Measurements from ENCODE around the gene ABHD6.

DNA sequence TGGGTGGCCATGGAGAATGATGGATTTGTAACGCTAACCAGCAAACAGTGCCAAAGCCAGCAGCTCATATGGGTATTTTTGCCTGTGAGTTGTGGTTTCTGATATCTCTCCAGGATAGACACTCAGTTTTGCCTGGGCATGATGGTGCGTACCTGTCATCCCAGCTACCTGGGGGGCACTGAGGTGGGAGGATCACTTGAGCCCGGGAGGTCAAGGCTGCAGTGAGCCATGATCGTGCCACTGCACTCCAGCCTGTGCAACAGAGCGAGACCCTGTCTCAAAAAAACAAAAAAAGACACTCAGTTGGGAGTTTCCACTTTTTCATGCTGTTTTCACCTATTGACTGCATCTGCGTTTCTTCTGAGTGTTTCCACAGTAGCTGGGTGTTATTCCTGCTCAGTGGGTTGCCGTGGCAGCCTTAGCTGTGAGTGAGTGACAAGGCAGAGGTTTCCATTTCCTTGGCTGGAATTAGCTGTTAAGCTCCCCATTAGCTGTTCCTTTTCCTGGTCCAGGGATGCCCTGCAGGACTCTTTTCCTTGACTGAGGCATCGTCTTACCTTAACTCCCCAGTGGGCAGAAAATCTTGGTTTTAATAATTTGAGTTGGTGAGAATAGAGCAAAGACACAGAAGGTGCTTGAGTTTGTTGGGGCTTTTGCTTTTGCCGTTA lies 54.2 kb downstream of the ABHD6 start:
- no peak for TF ChIP-seq CTCF (IDR thresholded peaks at IDR 0.05; ENCODE audit: low read length)
- no peak for TF ChIP-seq EZH2 (optimal IDR thresholded peaks at IDR 0.05; ENCODE audit: low read depth, low read length)

Data from MM.1S (cell line).